HG03175 (cell line): ENCODE measurements around the gene RGS7.
"Not testable (repeated sequence)": the region's sequence is repeated elsewhere in the genome, so short reads cannot be mapped to it uniquely, and the experiment has no call there.

ENCODE experiments used
- ATAC-seq: cut with Tn5 transposase; IDR thresholded peaks from one replicate; pipeline ENCODE4 v1.9.1; 2021; ENCODE audit warnings: mild to moderate bottlenecking, moderate library complexity; ENCODE audit not compliant: unreplicated experiment

Gene RGS7

DNA sequence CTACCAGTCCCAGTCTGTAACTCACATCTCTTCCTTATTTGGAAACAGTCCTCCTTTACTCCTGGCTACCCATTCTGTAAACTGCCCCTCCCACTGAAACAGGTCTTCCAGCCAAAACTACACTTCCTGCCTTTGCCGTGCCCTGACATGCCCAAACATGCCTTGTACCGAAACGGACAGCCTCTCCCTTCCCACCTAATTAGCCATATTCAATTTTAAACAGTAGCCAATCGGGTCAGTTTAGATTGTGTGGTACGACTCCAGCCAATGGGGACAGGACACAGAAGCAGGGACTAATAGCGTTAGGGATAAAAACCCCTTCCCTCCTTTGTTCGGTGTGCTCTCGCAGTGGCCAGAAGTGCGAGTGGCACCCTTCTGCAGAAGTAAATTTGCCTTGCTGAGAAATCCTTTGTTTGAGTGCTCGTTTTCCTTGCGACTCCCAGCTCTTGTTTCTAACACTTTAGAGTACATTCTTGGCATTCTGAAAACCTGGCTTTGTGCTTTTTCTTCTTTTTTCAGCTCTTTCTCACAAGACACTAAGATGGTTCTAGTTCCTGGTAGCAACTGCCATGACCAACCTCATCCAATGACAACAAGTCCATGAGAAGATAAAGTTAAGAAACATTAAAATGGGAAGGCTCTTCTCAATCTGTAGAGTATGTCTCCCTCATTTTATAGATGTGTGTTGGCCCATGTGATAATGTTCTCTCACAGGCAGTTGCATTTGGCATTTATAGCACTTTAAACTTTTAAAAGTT, 419.9 kb downstream of the RGS7 start:
- ATAC-seq = no peak

DNA sequence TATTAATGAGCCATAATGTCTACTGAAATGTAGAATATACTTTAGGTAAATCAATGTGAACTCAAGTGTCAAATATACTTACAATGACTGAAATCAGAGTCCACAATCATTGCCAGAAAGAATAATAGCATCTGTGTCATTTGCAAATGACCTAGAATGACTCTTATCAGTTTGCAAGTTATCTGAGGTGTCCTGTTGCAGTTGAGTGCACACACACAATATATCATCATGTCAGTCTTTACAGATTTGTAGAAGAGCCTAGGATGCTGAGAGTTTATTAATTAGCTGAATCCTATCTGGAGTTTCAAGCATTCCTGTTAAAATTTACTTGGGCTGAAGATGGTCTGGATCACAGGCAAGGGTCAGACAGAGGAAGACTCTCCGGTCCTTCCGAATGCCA, 421.1 kb downstream of the RGS7 start:
- ATAC-seq = no peak

GRCh38 chr1:240931031-240931430, 426.0 kb downstream of the RGS7 start:
- no peak for ATAC-seq

GRCh38 chr1:240928265-240928664, 428.7 kb downstream of the RGS7 start:
- no peak for ATAC-seq

DNA sequence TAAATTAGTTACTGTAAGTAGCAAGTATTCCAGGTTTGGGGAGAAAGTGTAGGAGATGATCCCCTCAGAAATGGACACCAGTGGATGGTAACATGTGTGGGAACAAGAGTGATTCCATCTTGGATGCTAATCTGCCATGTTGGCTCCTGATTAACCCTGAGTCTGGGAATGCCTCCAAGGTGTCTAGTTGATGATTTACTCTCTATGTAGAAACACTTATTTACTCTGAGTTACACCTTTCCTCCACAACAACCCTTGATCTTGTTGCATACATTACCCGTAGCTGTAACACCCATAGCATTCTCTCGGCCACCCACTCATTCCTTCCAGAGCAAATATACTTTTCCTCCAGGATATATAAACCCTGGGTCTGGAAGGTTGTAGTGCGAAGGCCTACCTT, 429.2 kb downstream of the RGS7 start:
- no peak for ATAC-seq

GRCh38 chr1:240925273-240925672, 431.7 kb downstream of the RGS7 start:
- ATAC-seq = no peak

GRCh38 chr1:240917976-240918375, 439.0 kb downstream of the RGS7 start:
- no peak for ATAC-seq

DNA sequence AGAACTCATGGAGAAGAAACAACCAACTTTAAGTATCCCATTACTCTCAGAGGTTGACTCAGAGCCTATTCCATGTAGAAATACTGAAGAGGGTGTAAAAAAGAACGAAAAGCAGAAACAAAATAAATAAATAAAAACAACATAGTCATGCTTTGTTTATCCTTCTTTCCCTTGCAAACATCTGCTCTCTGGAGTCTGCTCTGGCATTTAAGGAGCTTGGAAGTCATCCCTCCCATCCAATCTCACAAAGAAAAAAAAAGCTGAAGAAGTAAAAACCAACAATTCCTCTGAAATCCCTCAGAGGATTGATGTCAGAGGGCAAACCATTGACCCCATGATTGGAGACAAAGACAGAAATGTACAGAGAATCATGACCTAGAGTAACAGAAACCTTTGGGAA, 442.5 kb downstream of the RGS7 start:
- ATAC-seq = no peak

- ATAC-seq = no peak
Observed at GRCh38 chr1:240912821-240913220, 444.2 kb downstream of the RGS7 start.

GRCh38 chr1:240909701-240910457, 447.1 kb downstream of the RGS7 start:
- peak; percentile 51 for ATAC-seq

DNA sequence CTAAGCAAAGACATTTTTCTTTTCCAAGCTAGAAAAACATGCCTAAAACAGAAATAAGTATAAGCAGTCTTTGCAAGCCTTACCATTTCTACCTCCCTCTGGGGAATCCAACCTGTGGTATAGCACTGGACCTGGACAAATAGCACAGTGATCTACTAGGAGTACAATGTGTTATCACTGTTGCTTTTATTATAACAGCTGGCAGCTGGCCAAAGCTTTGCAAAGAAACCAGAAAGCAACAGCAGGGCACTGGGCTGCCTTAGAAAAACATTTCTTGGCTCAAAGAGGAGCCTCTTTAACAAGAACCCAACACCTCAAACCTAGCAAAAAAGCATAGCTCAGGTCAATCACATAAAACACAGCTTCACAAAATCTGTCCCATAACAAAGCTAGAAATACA, 450.5 kb downstream of the RGS7 start:
- no peak for ATAC-seq

DNA sequence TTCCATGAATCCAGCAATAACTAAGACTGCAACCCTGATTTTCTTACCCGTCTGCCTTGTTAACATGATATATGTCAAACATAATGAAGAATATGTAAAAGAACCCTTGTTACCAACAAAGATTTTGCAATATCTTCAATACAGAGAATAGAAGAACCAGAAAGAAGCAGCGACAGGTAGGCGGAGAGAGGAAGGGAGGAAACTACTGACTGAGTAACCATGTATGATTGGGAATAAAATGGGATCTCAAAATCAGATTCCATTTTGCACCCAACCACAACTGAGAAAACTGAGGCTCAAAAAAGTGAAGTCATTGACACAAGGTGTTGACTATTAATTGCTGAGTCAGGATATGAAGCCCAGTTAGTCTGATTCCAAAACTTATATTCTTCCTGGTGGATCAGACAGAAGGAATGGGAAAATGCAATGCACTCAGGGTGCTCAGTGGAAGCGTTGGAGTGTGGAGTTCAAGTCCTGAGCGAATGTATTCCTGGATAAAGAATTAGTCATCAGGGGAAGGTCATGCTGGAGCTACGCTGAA, 451.7 kb downstream of the RGS7 start:
- ATAC-seq = no peak

DNA sequence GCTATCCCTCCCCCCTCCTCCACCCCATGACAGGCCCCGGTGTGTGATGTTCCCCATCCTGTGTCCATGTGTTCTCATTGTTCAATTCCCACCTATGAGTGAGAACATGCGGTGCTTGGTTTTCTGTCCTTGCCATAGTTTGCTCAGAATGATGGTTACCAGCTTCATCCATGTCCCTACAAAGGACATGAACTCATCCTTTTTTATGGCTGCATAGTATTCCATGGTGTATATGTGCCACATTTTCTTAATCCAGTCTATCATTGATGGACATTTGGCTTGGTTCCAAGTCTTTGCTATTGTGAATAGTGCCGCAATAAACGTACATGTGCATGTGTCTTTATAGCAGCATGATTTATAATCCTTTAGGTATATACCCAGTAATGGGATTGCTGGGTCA, 461.6 kb downstream of the RGS7 start:
- ATAC-seq = not testable (repeated sequence)

DNA sequence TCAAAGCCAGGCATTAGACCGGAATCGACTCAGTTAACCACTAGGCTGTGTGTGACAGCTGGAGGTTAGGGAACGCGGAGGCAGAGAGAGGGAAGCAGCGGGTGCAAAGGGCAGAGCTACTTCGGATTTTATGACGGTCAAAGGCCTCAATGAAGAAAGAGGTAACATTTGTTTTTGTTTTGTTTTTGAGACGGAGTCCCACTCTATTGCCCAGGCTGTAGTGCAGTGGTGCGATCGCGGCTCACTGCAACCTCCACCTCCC, 468.3 kb downstream of the RGS7 start:
- ATAC-seq = no peak

GRCh38 chr1:240888039-240888786, 468.8 kb downstream of the RGS7 start:
- ATAC-seq = peak; percentile 70

GRCh38 chr1:240883490-240883889, 473.5 kb downstream of the RGS7 start:
- no peak for ATAC-seq

- ATAC-seq = not testable (repeated sequence)
Observed at GRCh38 chr1:240882656-240883308, 474.2 kb downstream of the RGS7 start.

DNA sequence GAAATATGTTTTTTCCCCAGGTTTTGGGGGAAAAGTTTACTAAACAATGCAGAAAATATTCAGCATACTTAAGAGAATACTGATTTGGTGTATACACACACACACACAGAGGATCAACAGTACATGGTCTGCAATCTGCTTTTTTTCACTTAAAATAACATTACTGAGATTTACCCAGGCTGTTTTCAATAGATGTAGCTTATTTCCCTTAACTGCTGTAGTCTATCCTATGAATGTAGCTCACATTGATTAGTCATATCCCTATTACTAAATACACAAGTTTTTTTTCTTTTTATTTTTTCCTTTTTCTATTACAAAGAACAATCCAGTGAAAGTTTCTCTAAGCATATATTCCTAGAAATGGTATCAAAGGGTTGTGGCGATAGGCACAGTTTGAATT, 478.4 kb downstream of the RGS7 start:
- ATAC-seq = no peak

GRCh38 chr1:240877605-240878004, 479.4 kb downstream of the RGS7 start:
- ATAC-seq = no peak

- no peak for ATAC-seq
Observed at GRCh38 chr1:240876071-240876470, 480.9 kb downstream of the RGS7 start.

DNA sequence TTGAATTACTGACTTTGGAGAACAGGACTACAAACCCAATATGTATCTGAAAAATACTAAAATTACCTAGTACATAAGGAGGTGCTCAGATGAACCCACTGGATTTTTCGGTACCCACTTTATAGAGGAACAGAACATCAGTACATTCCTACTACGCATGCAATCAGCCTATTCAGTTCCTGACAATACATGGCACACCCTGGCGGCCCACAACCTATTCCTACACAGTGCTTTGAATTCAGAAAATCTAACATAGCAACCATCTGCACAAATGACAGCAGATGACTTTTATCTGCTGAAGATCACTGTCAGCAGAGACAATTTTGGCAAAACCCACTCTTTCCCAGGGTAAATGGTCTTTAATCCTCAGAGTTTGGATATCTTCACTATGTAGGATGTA, 487.9 kb downstream of the RGS7 start:
- ATAC-seq = no peak
